IPS DF 6.9 (cell line): ENCODE results near the gene VTA1.
"Not testable (repeated sequence)": the region's sequence is repeated elsewhere in the genome, so short reads cannot be mapped to it uniquely, and the experiment has no call there.

Experiments used
- DNase-seq: peaks from one replicate; pipeline ENCODE4 v3.0.0-alpha.2; 2013; ENCODE audit warnings: low read depth, low spot score
- H3K27ac ChIP-seq: one replicate; pipeline ENCODE4 v1.5.1; 2013; ENCODE audit warnings: low read length, control low read depth
- H3K27me3 ChIP-seq: 2 replicates; pipeline ENCODE4 v1.6.1; 2013; ENCODE audit warnings: mild to moderate bottlenecking, low read length; ENCODE audit not compliant: control insufficient read depth, insufficient read depth
- H3K36me3 ChIP-seq: 2 replicates; pipeline ENCODE4 v1.6.1; 2013; ENCODE audit warnings: low read length; ENCODE audit not compliant: control insufficient read depth, insufficient read depth
- H3K4me1 ChIP-seq: 2 replicates; pipeline ENCODE4 v1.6.1; 2013; ENCODE audit warnings: low read length; ENCODE audit not compliant: control insufficient read depth, insufficient read depth
- H3K4me3 ChIP-seq: 2 replicates; pipeline ENCODE4 v1.5.1; 2013; ENCODE audit warnings: mild to moderate bottlenecking, low read length
- H3K9me3 ChIP-seq: 2 replicates; pipeline ENCODE4 v1.6.1; 2013; ENCODE audit warnings: low read length, inconsistent platforms; ENCODE audit not compliant: control insufficient read depth, insufficient read depth
- WGBS: extraction: QIAGEN DNeasy Blood & Tissue Kit; methylation state at CpG from one replicate; pipeline ENCODE4 v1.1.7; 2013; ENCODE audit warnings: mixed read lengths, missing lambda C conversion rate; ENCODE audit not compliant: insufficient read length, insufficient coverage; 5-methylcytosine and 5-hydroxymethylcytosine counted together

Gene VTA1

GRCh38 chr6:142146828-142147662 is at the start of gene VTA1, which contains the start of gene NMBR:
Gene VTA1, plus strand, starts transcription at chr6:142147263. Its CDS starts 25 bp downstream, at chr6:142147288.
Gene NMBR, minus strand, starts transcription at chr6:142147122. Its CDS starts 58,464 bp downstream, at chr6:142088658.
- DNase-seq: peak; percentile 100
- H3K4me3 ChIP-seq: peak within 1 kb of the TSS; percentile 97; the same call in 1 of the 2 replicates
- WGBS: no CpG with 5 or more reads among the region's 38 CpGs
- no peak within 1 kb of the TSS for H3K27ac ChIP-seq
- H3K36me3 ChIP-seq: no peaks in the 10 kb centered on the region
- no peaks in the 10 kb centered on the region for H3K9me3 ChIP-seq
- no peaks in the 10 kb centered on the region for H3K4me1 ChIP-seq
- H3K27me3 ChIP-seq: no peaks in the 10 kb centered on the region

- WGBS: no CpG with 5 or more reads among the region's 5 CpGs
Observed at GRCh38 chr6:142104820-142105219, 42.2 kb upstream of the VTA1 start.

GRCh38 chr6:142110820-142111219 is 36.2 kb upstream of the VTA1 start:
- not testable (repeated sequence) for H3K4me1 ChIP-seq, DNase-seq, H3K9me3 ChIP-seq, H3K4me3 ChIP-seq, H3K27me3 ChIP-seq, H3K27ac ChIP-seq, H3K36me3 ChIP-seq
- WGBS: no CpG with 5 or more reads among the region's 9 CpGs

More at GRCh38 chr6:142104820-142105219, 42.2 kb upstream of the VTA1 start:
- not testable (repeated sequence) for H3K4me1 ChIP-seq, H3K4me3 ChIP-seq, H3K9me3 ChIP-seq, H3K27ac ChIP-seq, DNase-seq, H3K36me3 ChIP-seq, H3K27me3 ChIP-seq

- no peak overlapping the region for H3K4me3 ChIP-seq
- WGBS: no CpG with 5 or more reads among the region's 4 CpGs
- H3K36me3 ChIP-seq: no peaks in the 10 kb centered on the region
- no peak overlapping the region for H3K27ac ChIP-seq
- H3K9me3 ChIP-seq: no peaks in the 10 kb centered on the region
- no peaks in the 10 kb centered on the region for H3K27me3 ChIP-seq
- no peaks in the 10 kb centered on the region for H3K4me1 ChIP-seq
- DNase-seq: peak; percentile 41
Observed at GRCh38 chr6:142112451-142113061, 34.5 kb upstream of the VTA1 start.

- no CpG with 5 or more reads among the region's 2 CpGs for WGBS
Observed at GRCh38 chr6:142117366-142117765, 29.7 kb upstream of the VTA1 start.

GRCh38 chr6:142118328-142118727 is 28.7 kb upstream of the VTA1 start:
- DNase-seq: no peak
- WGBS: no CpG with 5 or more reads among the region's 3 CpGs
- H3K36me3 ChIP-seq: no peaks in the 10 kb centered on the region
- H3K4me1 ChIP-seq: no peaks in the 10 kb centered on the region
- H3K4me3 ChIP-seq: no peak overlapping the region
- H3K27me3 ChIP-seq: no peaks in the 10 kb centered on the region
- H3K27ac ChIP-seq: no peak overlapping the region
- H3K9me3 ChIP-seq: no peaks in the 10 kb centered on the region

More at GRCh38 chr6:142117366-142117765, 29.7 kb upstream of the VTA1 start:
- Histone ChIP-seq H3K36me3 (no peaks in the 10 kb centered on the region), H3K4me1 (no peaks in the 10 kb centered on the region), H3K4me3 (no peak overlapping the region), H3K27me3 (no peaks in the 10 kb centered on the region), H3K9me3 (no peaks in the 10 kb centered on the region), H3K27ac (no peak overlapping the region)
- no peak for DNase-seq

- H3K4me3 ChIP-seq: no peak overlapping the region
- H3K27me3 ChIP-seq: no peaks in the 10 kb centered on the region
- H3K4me1 ChIP-seq: no peaks in the 10 kb centered on the region
- DNase-seq: no peak
- no peak overlapping the region for H3K27ac ChIP-seq
- no peaks in the 10 kb centered on the region for H3K36me3 ChIP-seq
- no CpG with 5 or more reads among the region's 2 CpGs for WGBS
- no peaks in the 10 kb centered on the region for H3K9me3 ChIP-seq
Observed at GRCh38 chr6:142118925-142119324, 28.1 kb upstream of the VTA1 start.

GRCh38 chr6:142121342-142121741 is 25.7 kb upstream of the VTA1 start:
- H3K4me3 ChIP-seq: no peak overlapping the region
- H3K4me1 ChIP-seq: no peaks in the 10 kb centered on the region
- DNase-seq: no peak
- H3K36me3 ChIP-seq: no peaks in the 10 kb centered on the region
- H3K27ac ChIP-seq: no peak overlapping the region
- no peaks in the 10 kb centered on the region for H3K27me3 ChIP-seq
- WGBS: 100% methylated on average over 1 of the region's 3 CpGs
- no peaks in the 10 kb centered on the region for H3K9me3 ChIP-seq

DNA sequence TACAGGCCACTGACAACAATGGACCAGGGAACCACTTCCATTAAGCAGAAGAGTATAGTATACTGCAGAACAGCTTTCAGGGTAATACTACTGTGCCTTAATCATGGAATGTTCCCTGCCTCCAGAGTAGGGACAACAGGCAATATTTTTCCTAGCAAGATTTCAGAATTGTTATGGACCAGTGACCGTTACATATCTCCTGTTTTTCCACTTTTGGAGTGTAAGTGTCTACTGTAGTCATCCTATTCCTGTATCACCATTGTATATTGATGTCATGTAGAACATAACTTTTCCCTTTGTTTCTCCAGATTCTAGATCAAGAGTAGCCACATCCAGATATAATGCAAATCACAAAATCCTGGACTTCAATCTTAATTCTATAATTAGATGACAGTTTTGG is 16.2 kb upstream of the VTA1 start:
- Histone ChIP-seq H3K27ac (no peak overlapping the region), H3K9me3 (no peaks in the 10 kb centered on the region), H3K27me3 (no peaks in the 10 kb centered on the region), H3K4me3 (no peak overlapping the region), H3K36me3 (no peaks in the 10 kb centered on the region), H3K4me1 (no peaks in the 10 kb centered on the region)
- no CpG with 5 or more reads among the region's 1 CpG for WGBS
- no peak for DNase-seq

DNA sequence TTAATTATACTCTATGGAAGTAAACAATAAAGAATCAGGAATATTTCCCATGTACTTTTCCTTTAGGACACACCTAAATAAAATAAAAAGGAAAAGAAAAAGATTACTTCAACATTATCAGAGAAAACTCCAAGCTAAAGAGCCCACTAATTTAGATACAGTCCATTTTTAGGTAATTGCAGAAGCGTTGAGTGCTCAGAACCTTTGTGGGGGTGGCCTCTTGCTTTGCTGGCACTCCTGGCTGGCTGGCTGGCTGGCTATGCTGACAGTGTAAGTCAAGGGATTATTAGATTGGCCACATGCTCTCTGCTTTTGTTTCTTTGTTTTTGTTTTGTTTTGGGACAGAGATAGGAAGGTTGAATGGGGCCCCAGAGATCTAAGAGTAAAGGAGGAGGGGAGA is 14.4 kb upstream of the VTA1 start, which contains the start of gene GJE1:
GJE1 (plus strand) TSS at position 301 of the 400 bp plus-strand sequence. CDS start 234 bp downstream, outside the sequence.
- no peak for DNase-seq
- Histone ChIP-seq H3K4me1 (no peaks in the 10 kb centered on the region), H3K27ac (no peak within 1 kb of the TSS), H3K36me3 (no peaks in the 10 kb centered on the region), H3K9me3 (no peaks in the 10 kb centered on the region), H3K27me3 (no peaks in the 10 kb centered on the region), H3K4me3 (no peak within 1 kb of the TSS)
- WGBS: no CpG with 5 or more reads among the region's 1 CpG
